HepG2 (cell line): ENCODE results near the gene MS4A7. TPM values are rescaled to one million over a fixed set of nuclear protein-coding genes. Genes with fewer than 3 reads are reported as not detected.

Source experiments
- ATAC-seq: fragments of 200-7000 bp; cut with Tn5 transposase; 3 replicates; pipeline ENCODE4 v1.9.1; 2020; ENCODE audit warnings: mild to moderate bottlenecking, moderate library complexity
- BruUV-seq: library from RNA; stranded (reverse); fragments of 400-500 nt; replicated peaks from 2 replicates; lab custom pipeline; 2021; lab: Mats Ljungman, UMichigan
- CTCF ChIA-PET: fragments of 300-600 bp; formaldehyde crosslinking; extraction: SDS; loops from one replicate; lab custom pipeline; 2021; ENCODE audit warnings: low total read pairs, inconsistent platforms, low intra/inter-chr PET ratio; lab: Yijun Ruan, JAX
- POLR2A ChIA-PET: fragments of 350-600 bp; sonication (Branson Sonifier 250); formaldehyde crosslinking; loops from one replicate; lab custom pipeline; 2020; ENCODE audit warnings: antibody characterized with exemption, inconsistent platforms; lab: Yijun Ruan, JAX
- DNase-seq: peaks from one replicate; pipeline ENCODE4 v3.0.0-alpha.2; 2015; ENCODE audit warnings: low spot score
- FAIRE-seq: peaks from 3 replicates; lab custom pipeline; 2011; peaks lifted over from hg19 to GRCh38; lab: Jason Lieb, UNC
- H2AFZ ChIP-seq: one replicate; pipeline ENCODE4 v1.6.1; 2011; ENCODE audit warnings: low read length, inconsistent platforms
- H3K27ac ChIP-seq: fragments of 300-600 bp; 3 replicates; pipeline ENCODE4 v1.8.0; 2011; ENCODE audit warnings: mixed run types, mild to moderate bottlenecking, mixed read lengths, low read length, inconsistent platforms; ENCODE audit not compliant: insufficient read depth; ENCODE audit errors: extremely low read length
- H3K27me3 ChIP-seq, 2 experiments: fragments of 200-600 bp in 1 of 2; 2 replicates in 1 of 2; 3 replicates in 1 of 2; pipeline versions ENCODE4 v1.6.0 to v1.8.0; 2011; ENCODE audit warnings: low read length in 2 of 2, mild to moderate bottlenecking in 2 of 2, moderate library complexity in 2 of 2, inconsistent platforms in 1 of 2; ENCODE audit not compliant: insufficient read depth in 2 of 2, control insufficient read depth in 1 of 2
- H3K36me3 ChIP-seq, 2 experiments: fragments of 200-600 bp in 1 of 2; replicated peaks in 1 of 2; 2 replicates in 1 of 2; 3 replicates in 1 of 2; pipeline versions ENCODE4 v1.5.1 to v1.8.0; 2011; ENCODE audit warnings: low read length in 2 of 2, inconsistent platforms in 1 of 2; ENCODE audit not compliant: insufficient read depth in 2 of 2, control insufficient read depth in 1 of 2
- H3K4me1 ChIP-seq: 2 replicates; pipeline ENCODE4 v1.5.1; 2012; ENCODE audit warnings: low read length, inconsistent platforms; ENCODE audit not compliant: insufficient read depth
- H3K4me2 ChIP-seq: 2 replicates; pipeline ENCODE4 v1.6.0; 2011; ENCODE audit warnings: low read depth, low read length, inconsistent platforms
- H3K4me3 ChIP-seq, 3 experiments: fragments of 200-600 bp in 1 of 3; sonication (generic), shearing (Covaris generic) in 1 of 3; replicated peaks in 1 of 3; 2 replicates each; pipeline ENCODE4 v1.5.1; 2011 to 2016; ENCODE audit warnings: low read length in 3 of 3, inconsistent platforms in 2 of 3, low read depth in 2 of 3, mild to moderate bottlenecking in 2 of 3, control low read depth in 1 of 3, mixed read lengths in 1 of 3; ENCODE audit not compliant: insufficient read depth in 1 of 3
- H3K79me2 ChIP-seq: one replicate; pipeline ENCODE4 v1.6.1; 2011; ENCODE audit warnings: low read length, inconsistent platforms; ENCODE audit not compliant: insufficient read depth
- H3K9ac ChIP-seq: 2 replicates; pipeline ENCODE4 v1.6.0; 2011; ENCODE audit warnings: mild to moderate bottlenecking, low read depth, low read length, inconsistent platforms; ENCODE audit not compliant: insufficient read depth
- H3K9me3 ChIP-seq: 2 replicates; pipeline ENCODE4 v1.5.1; 2012; ENCODE audit warnings: mild to moderate bottlenecking, low read length
- H4K20me1 ChIP-seq: 2 replicates; pipeline ENCODE4 v1.6.0; 2011; ENCODE audit warnings: inconsistent platforms, mild to moderate bottlenecking, low read length, moderate library complexity; ENCODE audit not compliant: insufficient read depth
- ARNTL ChIP-seq: sonication (generic); formaldehyde crosslinking; IDR thresholded peaks from 2 replicates; pipeline ENCODE4 v1.4.0; 2020; ENCODE audit warnings: mild to moderate bottlenecking, missing genetic modification reagents
- ESRRA ChIP-seq: sonication (generic); formaldehyde crosslinking; IDR thresholded peaks from 2 replicates; pipeline ENCODE4 v1.5.1; 2020; ENCODE audit warnings: mild to moderate bottlenecking, low read depth, missing genetic modification reagents
- FOXK2 ChIP-seq: fragments of 450-650 bp; IDR thresholded peaks from 2 replicates; pipeline ENCODE4 v1.6.1; 2016
- NFE2 ChIP-seq: sonication (generic); formaldehyde crosslinking; IDR thresholded peaks from 2 replicates; pipeline ENCODE4 v1.4.0; 2020; ENCODE audit warnings: missing genetic modification reagents
- PAF1 ChIP-seq: IDR thresholded peaks from 2 replicates; pipeline ENCODE4 v1.6.1; 2016; ENCODE audit warnings: missing genetic modification reagents, missing compliant biosample characterization
- SALL1 ChIP-seq: sonication (generic); formaldehyde crosslinking; IDR thresholded peaks from 2 replicates; pipeline ENCODE4 v1.8.0; 2022; ENCODE audit warnings: mild to moderate bottlenecking, missing genetic modification reagents
- SMAD9 ChIP-seq: sonication (generic); formaldehyde crosslinking; IDR thresholded peaks from 2 replicates; pipeline ENCODE4 v1.5.1; 2020; ENCODE audit warnings: mild to moderate bottlenecking, missing genetic modification reagents
- SRSF9 ChIP-seq: fragments of 200-400 bp; formaldehyde crosslinking; IDR thresholded peaks from 2 replicates; pipeline ENCODE4 v1.6.1; 2018; ENCODE audit warnings: borderline replicate concordance, mild to moderate bottlenecking, low read depth, low read length; ENCODE audit not compliant: insufficient read depth, poor library complexity, severe bottlenecking
- TEAD2 ChIP-seq: sonication (generic); formaldehyde crosslinking; IDR thresholded peaks from 2 replicates; pipeline ENCODE4 v1.9.0; 2021; ENCODE audit warnings: missing genetic modification reagents
- ZMYM3 ChIP-seq: sonication (generic); formaldehyde crosslinking; IDR thresholded peaks from 2 replicates; pipeline ENCODE4 v1.5.1; 2020; ENCODE audit warnings: mild to moderate bottlenecking, missing genetic modification reagents
- ZNF382 ChIP-seq: sonication (generic); formaldehyde crosslinking; IDR thresholded peaks from 2 replicates; pipeline ENCODE4 v1.5.0; 2020; ENCODE audit warnings: missing genetic modification reagents, mild to moderate bottlenecking, borderline replicate concordance
- ZNF672 ChIP-seq: sonication (generic); formaldehyde crosslinking; IDR thresholded peaks from 2 replicates; pipeline ENCODE4 v1.8.1; 2022; ENCODE audit warnings: missing genetic modification reagents
- ZNF792 ChIP-seq: IDR thresholded peaks from 2 replicates; pipeline ENCODE4 v1.6.1; 2016
- WGBS: methylation state at CpG from one replicate; pipeline ENCODE4 v1.1.6; 2017; ENCODE audit warnings: low lambda C conversion rate; 5-methylcytosine and 5-hydroxymethylcytosine counted together
- in situ Hi-C: cut with HindIII; loops from 2 replicates; pipeline ENCODE4 v1.10.0; 2017; ENCODE audit warnings: low pct_unique_long_range_greater_than_20kb; ENCODE audit not compliant: extremely low pct_ligation_motif_present
- intact Hi-C: fragments of 100-400 bp; cut with micrococcal nuclease; formaldehyde crosslinking; loops from one replicate; pipeline ENCODE4 v1.10.0; 2022; ENCODE audit not compliant: unreplicated experiment
- polyA plus RNA-seq, 8 experiments: library from polyadenylated mRNA; depleted of rRNA in 3 of 8; stranded (reverse) in 7 of 8; unstranded in 1 of 8; fragments of >200 nt; fragmentation: Illumina TruSeq in 4 of 8; extraction: Trizol in 4 of 8; gene quantifications; 2 replicates each; pipeline versions ENCODE4 v1.2.1 to v1.2.3, GENCODE V29; 2011 to 2016; ENCODE audit warnings: low read depth in 4 of 8, missing spikeins in 1 of 8, mixed read lengths in 1 of 8; ENCODE audit not compliant: insufficient read depth in 1 of 8
- total RNA-seq, 5 experiments: library from RNA; depleted of rRNA; stranded (reverse); fragments of >200 nt; fragmentation: Illumina TruSeq; extraction: Trizol; gene quantifications; 2 replicates each; pipeline ENCODE4 v1.2.3, GENCODE V29; 2016; ENCODE audit warnings: low read depth in 1 of 5
- TF ChIP-seq, protein P1 (sequence below): sonication (generic); formaldehyde crosslinking; IDR thresholded peaks from 2 replicates; pipeline ENCODE4 v1.9.0; 2021; ENCODE audit warnings: missing genetic modification reagents, borderline replicate concordance
- TF ChIP-seq, protein P2 (sequence below): sonication (generic); formaldehyde crosslinking; IDR thresholded peaks from 2 replicates; pipeline ENCODE4 v1.5.0; 2020; ENCODE audit warnings: mild to moderate bottlenecking, missing genetic modification reagents, borderline replicate concordance
- TF ChIP-seq, protein P3 (sequence below): sonication (generic); formaldehyde crosslinking; IDR thresholded peaks from 2 replicates; pipeline ENCODE4 v1.4.0; 2020; ENCODE audit warnings: missing genetic modification reagents

MS4A7 gene
- total and polyA plus RNA-seq, 2 of the 13 experiments (the other 11 are each of a cell fraction or from before 2014, with no cell fraction given) = not detected

DNA sequence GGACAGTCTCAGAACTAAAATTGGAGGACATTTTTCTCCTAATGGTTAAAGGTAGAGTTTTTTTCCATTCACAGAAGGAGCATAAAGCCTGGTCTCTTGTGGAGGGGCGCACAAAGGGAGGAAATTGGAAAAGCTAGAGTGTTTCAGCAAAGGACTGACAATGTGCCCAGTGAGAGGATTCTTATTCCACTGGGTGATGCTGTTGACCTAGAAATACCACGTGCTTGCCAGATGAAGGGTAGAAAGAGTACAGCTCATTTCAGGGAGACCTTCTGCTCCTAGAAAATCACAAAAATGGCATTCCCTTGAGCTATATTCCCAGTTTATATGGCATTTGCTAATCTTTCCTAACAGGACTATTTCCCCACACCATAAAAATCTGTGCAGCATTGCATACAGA, 30.2 kb upstream of the MS4A7 start:
- Histone ChIP-seq H3K9ac (no peak overlapping the region), H3K9me3 (no peaks in the 10 kb centered on the region), H2AFZ (no peak overlapping the region), H3K27ac (no peak overlapping the region), H3K79me2 (no peaks in the 10 kb centered on the region), H3K27me3 (peaks cover 0 to 6% of the 10 kb centered on the region in 2 experiments; a peak in 1 of 5 replicates), H3K36me3 (no peaks in the 10 kb centered on the region), H3K4me3 (no peak overlapping the region), H3K4me2 (no peak overlapping the region), H3K4me1 (no peaks in the 10 kb centered on the region), H4K20me1 (no peaks in the 10 kb centered on the region)
- BruUV-seq = no TSS peak
- intact Hi-C loops (loop anchor here (5.0 kb wide), 1 partner anchor 81 kb away; no protein-coding TSS in a partner anchor), in situ Hi-C loops (loop anchor here (25.0 kb wide), 1 partner anchor 139 kb away; the partner anchor contains the start of gene MS4A12)
- ATAC-seq (no peak), FAIRE-seq (no peak), DNase-seq (no peak)
- ChIA-PET CTCF (no interaction called here), POLR2A (no interaction called here)
- WGBS = 19% methylated on average over 2 of the region's 2 CpGs
- TF ChIP-seq PAF1 (CRISPR knock-in tag) (no peak), ZMYM3 (CRISPR knock-in tag) (no peak), SRSF9 (no peak), TEAD2 (CRISPR knock-in tag) (no peak), ARNTL (CRISPR knock-in tag) (no peak), SMAD9 (CRISPR knock-in tag) (no peak), ZNF792 (CRISPR knock-in tag) (no peak), ESRRA (CRISPR knock-in tag) (no peak), NFE2 (CRISPR knock-in tag) (no peak), FOXK2 (no peak), ZNF672 (CRISPR knock-in tag) (no peak), ZNF382 (CRISPR knock-in tag) (no peak), SALL1 (CRISPR knock-in tag) (no peak)
- TF ChIP-seq, protein P1, sequence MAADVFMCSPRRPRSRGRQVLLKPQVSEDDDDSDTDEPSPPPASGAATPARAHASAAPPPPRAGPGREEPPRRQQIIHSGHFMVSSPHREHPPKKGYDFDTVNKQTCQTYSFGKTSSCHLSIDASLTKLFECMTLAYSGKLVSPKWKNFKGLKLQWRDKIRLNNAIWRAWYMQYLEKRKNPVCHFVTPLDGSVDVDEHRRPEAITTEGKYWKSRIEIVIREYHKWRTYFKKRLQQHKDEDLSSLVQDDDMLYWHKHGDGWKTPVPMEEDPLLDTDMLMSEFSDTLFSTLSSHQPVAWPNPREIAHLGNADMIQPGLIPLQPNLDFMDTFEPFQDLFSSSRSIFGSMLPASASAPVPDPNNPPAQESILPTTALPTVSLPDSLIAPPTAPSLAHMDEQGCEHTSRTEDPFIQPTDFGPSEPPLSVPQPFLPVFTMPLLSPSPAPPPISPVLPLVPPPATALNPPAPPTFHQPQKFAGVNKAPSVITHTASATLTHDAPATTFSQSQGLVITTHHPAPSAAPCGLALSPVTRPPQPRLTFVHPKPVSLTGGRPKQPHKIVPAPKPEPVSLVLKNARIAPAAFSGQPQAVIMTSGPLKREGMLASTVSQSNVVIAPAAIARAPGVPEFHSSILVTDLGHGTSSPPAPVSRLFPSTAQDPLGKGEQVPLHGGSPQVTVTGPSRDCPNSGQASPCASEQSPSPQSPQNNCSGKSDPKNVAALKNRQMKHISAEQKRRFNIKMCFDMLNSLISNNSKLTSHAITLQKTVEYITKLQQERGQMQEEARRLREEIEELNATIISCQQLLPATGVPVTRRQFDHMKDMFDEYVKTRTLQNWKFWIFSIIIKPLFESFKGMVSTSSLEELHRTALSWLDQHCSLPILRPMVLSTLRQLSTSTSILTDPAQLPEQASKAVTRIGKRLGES (CRISPR knock-in tag) = no peak
- TF ChIP-seq, protein P2, sequence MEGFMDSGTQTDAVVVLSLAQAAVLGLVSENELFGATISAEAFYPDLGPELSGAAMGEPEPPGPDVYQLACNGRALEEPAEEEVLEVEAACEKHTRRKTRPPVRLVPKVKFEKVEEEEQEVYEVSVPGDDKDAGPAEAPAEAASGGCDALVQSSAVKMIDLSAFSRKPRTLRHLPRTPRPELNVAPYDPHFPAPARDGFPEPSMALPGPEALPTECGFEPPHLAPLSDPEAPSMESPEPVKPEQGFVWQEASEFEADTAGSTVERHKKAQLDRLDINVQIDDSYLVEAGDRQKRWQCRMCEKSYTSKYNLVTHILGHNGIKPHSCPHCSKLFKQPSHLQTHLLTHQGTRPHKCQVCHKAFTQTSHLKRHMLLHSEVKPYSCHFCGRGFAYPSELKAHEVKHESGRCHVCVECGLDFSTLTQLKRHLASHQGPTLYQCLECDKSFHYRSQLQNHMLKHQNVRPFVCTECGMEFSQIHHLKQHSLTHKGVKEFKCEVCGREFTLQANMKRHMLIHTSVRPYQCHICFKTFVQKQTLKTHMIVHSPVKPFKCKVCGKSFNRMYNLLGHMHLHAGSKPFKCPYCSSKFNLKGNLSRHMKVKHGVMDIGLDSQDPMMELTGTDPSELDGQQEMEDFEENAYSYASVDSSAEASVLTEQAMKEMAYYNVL (CRISPR knock-in tag) = no peak
- TF ChIP-seq, protein P3, sequence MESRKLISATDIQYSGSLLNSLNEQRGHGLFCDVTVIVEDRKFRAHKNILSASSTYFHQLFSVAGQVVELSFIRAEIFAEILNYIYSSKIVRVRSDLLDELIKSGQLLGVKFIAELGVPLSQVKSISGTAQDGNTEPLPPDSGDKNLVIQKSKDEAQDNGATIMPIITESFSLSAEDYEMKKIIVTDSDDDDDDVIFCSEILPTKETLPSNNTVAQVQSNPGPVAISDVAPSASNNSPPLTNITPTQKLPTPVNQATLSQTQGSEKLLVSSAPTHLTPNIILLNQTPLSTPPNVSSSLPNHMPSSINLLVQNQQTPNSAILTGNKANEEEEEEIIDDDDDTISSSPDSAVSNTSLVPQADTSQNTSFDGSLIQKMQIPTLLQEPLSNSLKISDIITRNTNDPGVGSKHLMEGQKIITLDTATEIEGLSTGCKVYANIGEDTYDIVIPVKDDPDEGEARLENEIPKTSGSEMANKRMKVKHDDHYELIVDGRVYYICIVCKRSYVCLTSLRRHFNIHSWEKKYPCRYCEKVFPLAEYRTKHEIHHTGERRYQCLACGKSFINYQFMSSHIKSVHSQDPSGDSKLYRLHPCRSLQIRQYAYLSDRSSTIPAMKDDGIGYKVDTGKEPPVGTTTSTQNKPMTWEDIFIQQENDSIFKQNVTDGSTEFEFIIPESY (CRISPR knock-in tag) = no peak
